Memory B cell (primary cell): Measurements from ENCODE around the gene MAD1L1.

Source experiments
- ATAC-seq: fragments of 150-1000 bp; cut with Tn5 transposase; 2 replicates; pipeline ENCODE4 v1.10.0; 2021; ENCODE audit warnings: low read depth, mild to moderate bottlenecking, moderate library complexity
- DNase-seq, 2 donors: peaks; one replicate each; pipeline ENCODE4 v3.0.0; 2022; ENCODE audit warnings: low spot score in 2 of 2
- H3K27ac Mint-ChIP-seq: one replicate; pipeline ENCODE4 v1.8.0; 2022; ENCODE audit warnings: mild to moderate bottlenecking, moderate library complexity, mixed read lengths
- H3K27me3 Mint-ChIP-seq: one replicate; pipeline ENCODE4 v1.8.0; 2022; ENCODE audit warnings: mixed read lengths
- H3K36me3 Mint-ChIP-seq: one replicate; pipeline ENCODE4 v1.8.0; 2022; ENCODE audit warnings: mild to moderate bottlenecking, mixed read lengths
- H3K4me1 Mint-ChIP-seq: one replicate; pipeline ENCODE4 v1.8.0; 2022; ENCODE audit warnings: mixed read lengths
- H3K4me3 Mint-ChIP-seq: one replicate; pipeline ENCODE4 v1.8.0; 2022; ENCODE audit warnings: mild to moderate bottlenecking, moderate library complexity, mixed read lengths
- H3K9me3 Mint-ChIP-seq: one replicate; pipeline ENCODE4 v1.8.0; 2022; ENCODE audit warnings: mixed read lengths

Gene MAD1L1

GRCh38 chr7:2118056-2118455, 114.7 kb downstream of the MAD1L1 start:
- no peak overlapping the region for H3K4me3 Mint-ChIP-seq
- H3K27me3 Mint-ChIP-seq, result no peaks in the 10 kb centered on the region
- H3K9me3 Mint-ChIP-seq, result peaks cover 2% of the 10 kb centered on the region
- no peak overlapping the region for H3K27ac Mint-ChIP-seq
- H3K4me1 Mint-ChIP-seq, result peaks cover 11% of the 10 kb centered on the region
- DNase-seq (no peak), ATAC-seq (no peak)
- H3K36me3 Mint-ChIP-seq, result peaks cover 11% of the 10 kb centered on the region

GRCh38 chr7:2117646-2118045, 115.1 kb downstream of the MAD1L1 start:
- peaks cover 15% of the 10 kb centered on the region for H3K4me1 Mint-ChIP-seq

GRCh38 chr7:2116989-2117591, 115.7 kb downstream of the MAD1L1 start:
- no peak overlapping the region for H3K4me3 Mint-ChIP-seq

More at GRCh38 chr7:2117646-2118045, 115.1 kb downstream of the MAD1L1 start:
- Mint-ChIP-seq H3K4me3 (no peak overlapping the region), H3K36me3 (peaks cover 11% of the 10 kb centered on the region), H3K27ac (no peak overlapping the region), H3K27me3 (no peaks in the 10 kb centered on the region), H3K9me3 (peaks cover 2% of the 10 kb centered on the region)
- no peak for DNase-seq
- ATAC-seq, result no peak

GRCh38 chr7:2116448-2116810, 116.3 kb downstream of the MAD1L1 start:
- Mint-ChIP-seq H3K9me3 (peaks cover 2% of the 10 kb centered on the region), H3K27me3 (no peaks in the 10 kb centered on the region)

More at GRCh38 chr7:2116989-2117591, 115.7 kb downstream of the MAD1L1 start:
- Mint-ChIP-seq H3K36me3 (peaks cover 11% of the 10 kb centered on the region), H3K27ac (no peak overlapping the region), H3K9me3 (peaks cover 2% of the 10 kb centered on the region), H3K4me1 (peaks cover 21% of the 10 kb centered on the region), H3K27me3 (no peaks in the 10 kb centered on the region)
- DNase-seq (no peak), ATAC-seq (peak; percentile 14)

GRCh38 chr7:2115760-2116447, 116.8 kb downstream of the MAD1L1 start:
- no peak for ATAC-seq
- no peak for DNase-seq
- H3K36me3 Mint-ChIP-seq, result peaks cover 11% of the 10 kb centered on the region
- peaks cover 2% of the 10 kb centered on the region for H3K9me3 Mint-ChIP-seq
- H3K27me3 Mint-ChIP-seq, result no peaks in the 10 kb centered on the region
- no peak overlapping the region for H3K27ac Mint-ChIP-seq
- no peak overlapping the region for H3K4me3 Mint-ChIP-seq
- peaks cover 28% of the 10 kb centered on the region for H3K4me1 Mint-ChIP-seq

More at GRCh38 chr7:2116448-2116810, 116.3 kb downstream of the MAD1L1 start:
- ATAC-seq (no peak), DNase-seq (no peak)
- Mint-ChIP-seq H3K4me3 (no peak overlapping the region), H3K27ac (no peak overlapping the region), H3K4me1 (peaks cover 25% of the 10 kb centered on the region), H3K36me3 (peaks cover 11% of the 10 kb centered on the region)

- H3K27me3 Mint-ChIP-seq, result no peaks in the 10 kb centered on the region
- H3K27ac Mint-ChIP-seq, result no peak overlapping the region
- ATAC-seq, result no peak
- peaks cover 2% of the 10 kb centered on the region for H3K9me3 Mint-ChIP-seq
- H3K4me3 Mint-ChIP-seq, result no peak overlapping the region
- H3K36me3 Mint-ChIP-seq, result peaks cover 11% of the 10 kb centered on the region
- DNase-seq, result no peak
- peaks cover 36% of the 10 kb centered on the region for H3K4me1 Mint-ChIP-seq
Observed at GRCh38 chr7:2114926-2115759, 117.6 kb downstream of the MAD1L1 start.

DNA sequence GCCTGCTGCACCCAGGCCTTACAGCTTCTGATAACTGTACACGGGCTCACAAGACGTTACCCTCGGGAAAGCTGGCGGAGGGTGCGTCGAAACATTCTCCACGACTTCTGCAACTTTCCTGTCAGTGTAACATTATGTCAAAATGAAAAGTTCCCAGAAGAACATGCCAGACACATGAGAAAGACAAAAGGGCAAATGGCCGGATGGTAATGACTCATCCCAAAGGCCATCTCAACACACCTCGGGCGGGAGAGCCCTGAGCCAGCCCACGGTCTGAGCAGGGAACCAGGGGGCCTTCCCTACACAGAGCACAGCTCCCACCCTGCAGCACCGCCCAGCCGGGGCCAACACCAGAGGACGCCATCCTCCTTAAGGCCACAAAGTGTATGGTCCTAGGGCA, 118.7 kb downstream of the MAD1L1 start:
- ATAC-seq (no peak), DNase-seq (no peak)
- H3K27me3 Mint-ChIP-seq, result no peaks in the 10 kb centered on the region
- H3K36me3 Mint-ChIP-seq, result peaks cover 5% of the 10 kb centered on the region
- H3K4me1 Mint-ChIP-seq, result peaks cover 34% of the 10 kb centered on the region
- H3K9me3 Mint-ChIP-seq, result peaks cover 2% of the 10 kb centered on the region
- H3K4me3 Mint-ChIP-seq, result no peak overlapping the region
- no peak overlapping the region for H3K27ac Mint-ChIP-seq

DNA sequence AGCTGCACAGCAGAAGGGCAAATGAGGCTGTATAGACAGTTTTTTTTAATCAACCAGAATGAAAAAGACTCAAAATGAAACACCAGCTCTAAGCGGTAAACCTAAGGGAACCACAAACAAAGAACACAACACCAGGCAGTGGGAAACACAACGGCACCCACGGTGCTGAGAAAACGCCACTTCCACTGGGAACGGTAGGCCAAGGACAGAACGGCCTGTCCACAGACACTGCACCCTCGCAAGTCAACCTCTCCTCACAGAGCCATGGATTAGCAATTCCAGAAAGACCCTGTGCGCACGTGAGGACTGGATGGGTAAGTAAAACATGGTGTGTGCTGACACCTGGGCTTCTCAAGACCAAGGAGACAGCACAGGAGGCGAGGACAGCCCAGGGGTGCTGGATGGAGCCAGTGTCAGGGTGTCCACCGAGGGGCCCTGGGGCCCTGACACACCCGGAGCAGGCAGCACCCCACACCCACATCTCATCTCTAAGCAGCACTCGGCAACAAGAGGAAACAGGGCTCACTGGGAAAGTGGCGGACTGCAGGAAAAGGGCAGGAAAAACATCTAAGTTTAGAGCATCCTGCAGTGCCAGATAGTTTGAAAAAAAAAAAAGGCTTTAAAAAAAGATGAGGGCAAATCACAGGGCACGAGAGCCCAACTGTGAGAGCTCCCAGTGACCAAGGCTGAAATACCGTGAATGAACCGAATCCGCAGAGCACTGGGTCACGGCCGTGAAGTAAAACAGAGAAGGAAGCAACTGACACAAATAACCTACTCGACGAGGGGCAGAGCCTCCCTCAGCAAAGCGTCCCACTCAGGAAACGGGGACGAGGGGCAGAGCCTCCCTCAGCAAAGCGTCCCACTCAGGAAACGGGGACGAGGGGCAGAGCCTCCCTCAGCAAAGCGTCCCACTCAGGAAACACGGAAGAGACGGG, 120.2 kb downstream of the MAD1L1 start:
- H3K9me3 Mint-ChIP-seq, result peaks cover 1% of the 10 kb centered on the region
- H3K4me3 Mint-ChIP-seq, result peak overlapping the region; percentile 73
- H3K4me1 Mint-ChIP-seq, result peaks cover 33% of the 10 kb centered on the region
- DNase-seq, result no peak
- H3K27me3 Mint-ChIP-seq, result no peaks in the 10 kb centered on the region
- no peak for ATAC-seq
- no peak overlapping the region for H3K27ac Mint-ChIP-seq
- H3K36me3 Mint-ChIP-seq, result peaks cover 5% of the 10 kb centered on the region

- ATAC-seq (no peak), DNase-seq (no peak)
- no peaks in the 10 kb centered on the region for H3K27me3 Mint-ChIP-seq
- H3K4me1 Mint-ChIP-seq, result peaks cover 31% of the 10 kb centered on the region
- peaks cover 5% of the 10 kb centered on the region for H3K36me3 Mint-ChIP-seq
- H3K4me3 Mint-ChIP-seq, result peak overlapping the region; percentile 51
- H3K27ac Mint-ChIP-seq, result no peak overlapping the region
- no peaks in the 10 kb centered on the region for H3K9me3 Mint-ChIP-seq
Observed at GRCh38 chr7:2111568-2111967, 121.2 kb downstream of the MAD1L1 start.

DNA sequence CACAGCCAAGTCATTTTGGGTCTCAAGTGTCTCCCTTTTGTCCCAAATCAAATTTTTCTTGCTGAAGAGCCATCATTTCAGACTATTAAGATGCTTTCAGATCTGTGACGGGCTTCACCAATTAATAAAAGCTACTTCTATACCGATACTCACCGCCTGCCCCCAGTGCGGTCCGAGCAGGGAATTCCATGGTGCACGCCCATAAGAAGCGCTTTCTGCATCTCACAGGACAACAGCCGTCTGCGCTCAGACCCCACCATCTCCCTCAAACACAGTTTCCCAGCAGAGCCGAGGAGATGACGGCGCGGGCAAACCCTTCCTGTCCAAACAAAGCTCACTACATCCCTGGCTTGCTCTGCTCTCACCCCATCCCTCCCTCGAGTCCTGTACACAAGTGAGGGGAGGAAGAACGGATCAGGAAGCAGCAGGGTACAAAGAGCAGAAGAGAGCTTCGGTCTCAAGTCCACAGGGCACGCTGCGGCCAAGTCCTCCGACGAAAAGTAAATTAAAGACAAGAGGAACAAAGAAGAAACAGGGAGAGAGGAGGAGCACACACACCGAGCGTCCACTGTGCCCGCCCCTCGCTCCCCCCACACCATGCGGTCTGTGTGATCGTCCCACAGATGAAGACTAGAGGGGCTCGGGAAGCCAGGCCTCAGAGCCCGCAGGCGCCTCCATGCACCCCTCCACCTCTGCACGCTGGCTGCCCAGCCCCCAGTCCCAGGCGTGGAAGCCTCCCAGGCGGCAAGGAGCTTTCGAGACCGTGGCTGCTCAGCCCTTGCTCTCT, 121.9 kb downstream of the MAD1L1 start:
- Mint-ChIP-seq H3K4me1 (peaks cover 31% of the 10 kb centered on the region), H3K9me3 (no peaks in the 10 kb centered on the region), H3K4me3 (peak overlapping the region; percentile 57), H3K27ac (peak overlapping the region; percentile 85), H3K27me3 (no peaks in the 10 kb centered on the region), H3K36me3 (peaks cover 5% of the 10 kb centered on the region)
- no peak for ATAC-seq
- DNase-seq, result no peak

DNA sequence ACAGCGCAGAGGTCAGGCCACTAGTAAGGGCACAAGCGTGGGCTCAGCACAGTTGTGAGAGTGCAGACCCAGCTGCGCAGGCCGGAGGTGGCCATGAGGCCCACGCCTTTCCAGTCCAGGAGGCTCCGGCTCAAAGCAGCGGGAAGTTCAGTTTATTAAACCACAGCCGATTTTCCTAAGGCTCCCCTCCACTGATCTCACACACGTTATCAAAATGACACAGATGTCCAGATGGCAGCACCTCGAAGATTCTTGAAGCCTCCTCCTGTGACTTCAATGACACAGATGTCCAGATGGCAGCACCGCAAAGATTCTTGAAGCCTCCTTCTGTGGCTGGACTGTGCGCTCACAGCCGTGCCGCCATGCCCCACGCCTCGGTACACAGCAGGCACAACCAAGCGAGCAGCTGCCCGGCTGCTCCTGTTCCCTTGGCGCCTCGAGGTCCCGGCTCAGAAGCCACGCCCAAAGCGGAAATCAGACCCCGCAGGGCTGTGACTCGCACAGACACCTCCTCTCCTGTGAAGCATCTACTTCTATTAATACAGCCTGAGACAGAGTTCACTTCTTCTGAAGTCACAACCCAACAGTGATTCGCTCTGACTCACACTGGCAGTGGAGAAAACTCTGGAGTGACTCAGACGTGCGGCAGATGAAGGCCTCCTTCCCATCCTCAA, 122.7 kb downstream of the MAD1L1 start:
- Mint-ChIP-seq H3K4me3 (peak overlapping the region; percentile 57), H3K27ac (peak overlapping the region; percentile 85)
- ATAC-seq, result peak; percentile 86

DNA sequence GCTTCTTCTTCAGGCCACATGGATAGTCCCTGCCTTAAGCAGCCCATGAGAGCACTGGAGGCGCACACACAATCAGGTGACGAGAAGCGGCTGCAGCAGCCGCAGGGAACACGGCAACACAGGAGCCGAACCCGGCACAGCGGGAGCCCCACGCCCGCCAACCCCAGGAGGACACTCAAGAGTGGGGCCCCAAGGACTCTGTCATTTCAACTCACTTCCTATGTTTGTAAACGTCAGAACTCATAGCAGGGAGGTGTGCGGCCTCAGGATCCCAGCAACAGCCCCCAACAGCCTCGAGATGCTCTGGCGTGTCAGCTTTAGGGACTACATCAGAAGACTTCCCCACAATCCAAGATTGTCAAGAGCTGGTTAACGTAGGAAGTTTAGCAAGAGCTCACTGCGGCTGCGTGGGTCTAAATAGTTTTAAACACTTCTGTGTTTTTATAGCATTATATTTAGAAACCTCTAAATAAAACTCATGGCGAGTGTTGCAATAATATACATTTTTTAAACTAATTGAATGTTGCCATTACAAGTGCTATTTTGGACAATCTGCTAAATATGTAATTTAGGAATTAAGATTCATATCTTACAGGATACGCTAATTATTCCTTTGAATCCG, 123.4 kb downstream of the MAD1L1 start:
- DNase-seq (no peak), ATAC-seq (no peak)
- Mint-ChIP-seq H3K4me3 (peak overlapping the region; percentile 57), H3K27me3 (no peaks in the 10 kb centered on the region), H3K27ac (peak overlapping the region; percentile 85), H3K4me1 (peaks cover 35% of the 10 kb centered on the region), H3K9me3 (no peaks in the 10 kb centered on the region), H3K36me3 (no peaks in the 10 kb centered on the region)

More for the DNA sequence above, 122.7 kb downstream of the MAD1L1 start:
- Mint-ChIP-seq H3K27me3 (no peaks in the 10 kb centered on the region), H3K4me1 (peaks cover 31% of the 10 kb centered on the region), H3K9me3 (no peaks in the 10 kb centered on the region), H3K36me3 (peaks cover 3% of the 10 kb centered on the region)
- DNase-seq, result peak in 1 of 2 donors; percentile 53
